A549 (cell line): Measurements from ENCODE around the gene GALC. TPM values are rescaled to one million over a fixed set of nuclear protein-coding genes. Genes with fewer than 3 reads are reported as not detected.
"Not testable (repeated sequence)": the region's sequence is repeated elsewhere in the genome, so short reads cannot be mapped to it uniquely, and the experiment has no call there.

Source experiments
- ATAC-seq, 2 experiments: fragments of 200-7000 bp in 1 of 2; fragments of >200 bp in 1 of 2; cut with Nextera tagmentation in 1 of 2; cut with Tn5 transposase in 1 of 2; 3 replicates each; pipeline versions ENCODE4 v1.8.0 to v1.9.1; 2018 to 2020; ENCODE audit warnings: mild to moderate bottlenecking in 1 of 2, moderate library complexity in 1 of 2
- CTCF ChIA-PET: fragments of 300-600 bp; sonication (Branson Sonifier 250); formaldehyde crosslinking; extraction: SDS; loops from one replicate; lab custom pipeline; 2021; ENCODE audit warnings: antibody characterized with exemption, inconsistent platforms; lab: Yijun Ruan, JAX
- POLR2A ChIA-PET: fragments of 350-600 bp; formaldehyde crosslinking; extraction: SDS; loops from one replicate; lab custom pipeline; 2021; ENCODE audit warnings: antibody characterized with exemption, inconsistent platforms; lab: Yijun Ruan, JAX
- DNase-seq, 2 experiments: peaks; one replicate each; pipeline versions ENCODE4 v3.0.0 to v3.0.0-alpha.2; 2011 to 2016; ENCODE audit warnings: low read depth in 1 of 2, low spot score in 1 of 2
- FAIRE-seq: peaks from 2 replicates; lab custom pipeline; 2011; peaks lifted over from hg19 to GRCh38; lab: Jason Lieb, UNC
- H3K27ac ChIP-seq, 2 experiments: fragments of >200 bp; sonication (Bioruptor Twin); formaldehyde crosslinking; 3 replicates each; pipeline ENCODE4 v1.5.1; 2016 to 2017
- H3K4me1 ChIP-seq: fragments of >200 bp; sonication (Bioruptor Twin); formaldehyde crosslinking; 3 replicates; pipeline ENCODE4 v1.6.1; 2016
- H3K4me2 ChIP-seq: fragments of >200 bp; sonication (Bioruptor Twin); formaldehyde crosslinking; 3 replicates; pipeline ENCODE4 v1.6.1; 2016
- H3K4me3 ChIP-seq: fragments of >200 bp; sonication (Bioruptor Twin); formaldehyde crosslinking; 3 replicates; pipeline ENCODE4 v1.5.1; 2016
- H3K9me3 ChIP-seq: fragments of >200 bp; sonication (Bioruptor Twin); formaldehyde crosslinking; 3 replicates; pipeline ENCODE4 v1.6.1; 2016
- ATOH8 ChIP-seq: fragments of 250-450 bp; sonication (Bioruptor Pico); IDR thresholded peaks from 2 replicates; pipeline ENCODE4 v1.5.0; 2020; ENCODE audit warnings: low read depth, mild to moderate bottlenecking, moderate library complexity
- CBX8 ChIP-seq: fragments of 200-600 bp; sonication (generic); IDR thresholded peaks from 2 replicates; pipeline ENCODE4 v1.6.1; 2016
- CHD2 ChIP-seq: fragments of 150-350 bp; IDR thresholded peaks from 2 replicates; pipeline ENCODE4 v1.6.1; 2014; ENCODE audit warnings: low read length; ENCODE audit not compliant: partially characterized antibody
- EHF ChIP-seq: fragments of 250-450 bp; sonication (Bioruptor Pico); IDR thresholded peaks from 2 replicates; pipeline ENCODE4 v1.5.0; 2020; ENCODE audit warnings: mild to moderate bottlenecking
- EHMT2 ChIP-seq: fragments of 200-600 bp; sonication (generic); IDR thresholded peaks from 2 replicates; pipeline ENCODE4 v1.6.1; 2016; ENCODE audit warnings: antibody characterized with exemption, low read depth, mild to moderate bottlenecking, moderate library complexity
- FOSB ChIP-seq: fragments of 250-450 bp; sonication (Bioruptor Pico); IDR thresholded peaks from 2 replicates; pipeline ENCODE4 v1.5.0; 2020; ENCODE audit warnings: mild to moderate bottlenecking, moderate library complexity
- FOXS1 ChIP-seq: fragments of 250-450 bp; sonication (Bioruptor Pico); IDR thresholded peaks from 2 replicates; pipeline ENCODE4 v1.5.0; 2020; ENCODE audit warnings: mild to moderate bottlenecking, moderate library complexity
- GATA3 ChIP-seq: IDR thresholded peaks from 2 replicates; pipeline ENCODE4 v1.6.1; 2012; ENCODE audit warnings: borderline replicate concordance
- HEYL ChIP-seq: fragments of 250-450 bp; sonication (Bioruptor Pico); IDR thresholded peaks from 2 replicates; pipeline ENCODE4 v1.8.0; 2021; ENCODE audit warnings: mild to moderate bottlenecking, moderate library complexity
- HOXB13 ChIP-seq: fragments of 250-450 bp; sonication (Bioruptor Pico); IDR thresholded peaks from 2 replicates; pipeline ENCODE4 v1.5.0; 2020; ENCODE audit warnings: low read depth, mild to moderate bottlenecking, moderate library complexity
- HOXB5 ChIP-seq: fragments of 250-450 bp; sonication (Bioruptor Pico); IDR thresholded peaks from 2 replicates; pipeline ENCODE4 v1.5.0; 2020; ENCODE audit warnings: mild to moderate bottlenecking, moderate library complexity
- MAFK ChIP-seq: fragments of 450-650 bp; IDR thresholded peaks from 2 replicates; pipeline ENCODE4 v1.6.1; 2014; ENCODE audit not compliant: partially characterized antibody
- MAX ChIP-seq: IDR thresholded peaks from 2 replicates; pipeline ENCODE4 v1.6.1; 2012
- NPAS2 ChIP-seq: fragments of 250-450 bp; sonication (Bioruptor Pico); IDR thresholded peaks from 2 replicates; pipeline ENCODE4 v1.8.0; 2022; ENCODE audit warnings: mild to moderate bottlenecking, moderate library complexity, borderline replicate concordance
- PBX3 ChIP-seq: IDR thresholded peaks from 2 replicates; pipeline ENCODE4 v1.6.1; 2012
- PHF8 ChIP-seq: fragments of 200-600 bp; sonication (generic); IDR thresholded peaks from 2 replicates; pipeline ENCODE4 v1.6.1; 2016; ENCODE audit warnings: low read depth, mild to moderate bottlenecking, antibody characterized with exemption, moderate library complexity, borderline replicate concordance
- REST ChIP-seq: fragments of 200-600 bp; sonication (generic); IDR thresholded peaks from 2 replicates; pipeline ENCODE4 v1.6.1; 2016; ENCODE audit warnings: antibody characterized with exemption, mild to moderate bottlenecking, moderate library complexity
- TFCP2L1 ChIP-seq: fragments of 250-450 bp; sonication (Bioruptor Pico); IDR thresholded peaks from 2 replicates; pipeline ENCODE4 v1.5.0; 2021; ENCODE audit warnings: mild to moderate bottlenecking
- ZC3H11A ChIP-seq: fragments of 450-650 bp; IDR thresholded peaks from 2 replicates; pipeline ENCODE4 v1.6.1; 2014; ENCODE audit warnings: antibody characterized with exemption, mild to moderate bottlenecking
- ZNF302 ChIP-seq: fragments of 250-450 bp; sonication (Bioruptor Pico); IDR thresholded peaks from 2 replicates; pipeline ENCODE4 v1.9.0; 2021; ENCODE audit warnings: inconsistent platforms, mild to moderate bottlenecking, moderate library complexity
- ZSCAN20 ChIP-seq: fragments of 250-450 bp; sonication (Bioruptor Pico); IDR thresholded peaks from 2 replicates; pipeline ENCODE4 v1.8.0; 2022; ENCODE audit warnings: mild to moderate bottlenecking, moderate library complexity
- WGBS: methylation state at CpG from one replicate; pipeline ENCODE4 v1.1.6; 2017; ENCODE audit errors: missing lambda C conversion rate; 5-methylcytosine and 5-hydroxymethylcytosine counted together
- polyA plus RNA-seq, 4 experiments: library from polyadenylated mRNA; depleted of rRNA in 3 of 4; stranded (reverse); fragments of >200 nt; fragmentation: RNase III in 1 of 4; extraction: RNeasy Plus Mini Kit Qiagen cat#74134 plus additional on column Dnase treatment in 1 of 4; gene quantifications; 2 replicates in 3 of 4; 3 replicates in 1 of 4; pipeline ENCODE4 v1.2.3, GENCODE V29; 2011 to 2017

The GALC gene
- polyA plus RNA-seq, 2 of the 4 experiments (the other 2 are of a cell fraction), result 15.5 to 38.3 TPM

- peak in 1 of 2 experiments; percentile 36; a peak in 1 of 6 replicates for ATAC-seq
- CTCF ChIA-PET, H3K4me3 ChIP-seq, POLR2A ChIA-PET, FAIRE-seq, H3K9me3 ChIP-seq: not testable (repeated sequence)
- H3K4me1 ChIP-seq, result peaks cover 25% of the 10 kb centered on the region
- DNase-seq, result peak in 1 of 2 experiments; percentile 60
- peak overlapping the region; percentile 75 for H3K4me2 ChIP-seq
- TF ChIP-seq FOXS1 (peak; percentile 69; the same call in 1 of the 2 replicates), NPAS2 (CRISPR knock-in tag) (peak; percentile 68), ZNF302 (peak; percentile 96), ATOH8 (CRISPR knock-in tag) (0 out of 2 replicates have a peak, but pooled peaks have one; percentile 56), HOXB13 (CRISPR knock-in tag) (peak; percentile 86; the same call in 1 of the 2 replicates), GATA3 (0 out of 2 replicates have a peak, but pooled peaks have one; percentile 22), ZSCAN20 (peak; percentile 94), EHF (CRISPR knock-in tag) (peak; percentile 92), HEYL (CRISPR knock-in tag) (peak; percentile 97), FOSB (CRISPR knock-in tag) (peak; percentile 47; the same call in 1 of the 2 replicates), HOXB5 (CRISPR knock-in tag) (peak; percentile 88; the same call in 1 of the 2 replicates), MAX (peak; percentile 55)
- peak overlapping the region; percentile 62 to 67 for H3K27ac ChIP-seq
- 12% methylated on average over 11 of the region's 11 CpGs for WGBS
Measured at GRCh38 chr14:88024252-88025086, 31.5 kb upstream of the GALC start.

- CTCF ChIA-PET, result no interaction called here
Measured at GRCh38 chr14:88023658-88024187, 30.7 kb upstream of the GALC start.

GRCh38 chr14:88017535-88017934 is 24.6 kb upstream of the GALC start:
- FAIRE-seq (no peak), ATAC-seq (no peak)
- TF ChIP-seq MAFK, result peak; percentile 38
- no peak for TF ChIP-seq CBX8

More at GRCh38 chr14:88023658-88024187, 30.7 kb upstream of the GALC start:
- no peak for TF ChIP-seq EHF (CRISPR knock-in tag)
- TF ChIP-seq HEYL (CRISPR knock-in tag), result no peak
- TF ChIP-seq ZC3H11A, result no peak
- TF ChIP-seq PHF8, result no peak
- no peak for TF ChIP-seq ZNF302
- ATAC-seq (no peak; a peak in 1 of 6 replicates), DNase-seq (no peak), FAIRE-seq (no peak)
- WGBS, result 41% methylated on average over 3 of the region's 3 CpGs
- Histone ChIP-seq H3K4me1 (peaks cover 25% of the 10 kb centered on the region), H3K4me2 (peak overlapping the region; percentile 75; the same call in 2 of the 3 replicates), H3K9me3 (no peaks in the 10 kb centered on the region), H3K27ac (peak overlapping the region; percentile 32 to 58; a peak in 4 of 6 replicates), H3K4me3 (no peak overlapping the region)
- POLR2A ChIA-PET, result no interaction called here

GRCh38 chr14:88016768-88017167 is 23.8 kb upstream of the GALC start:
- Histone ChIP-seq H3K4me3 (no peak overlapping the region), H3K9me3 (no peaks in the 10 kb centered on the region), H3K4me2 (no peak overlapping the region)
- POLR2A ChIA-PET, result no interaction called here
- TF ChIP-seq EHMT2 (no peak), PBX3 (no peak), CHD2 (no peak), REST (no peak), TFCP2L1 (no peak)
- TF ChIP-seq, all 56 proteins: peak for 0
- Histone ChIP-seq H3K4me1 (no peaks in the 10 kb centered on the region), H3K27ac (no peak overlapping the region)
- no peak for DNase-seq
- 74% methylated on average over 2 of the region's 2 CpGs for WGBS
- CTCF ChIA-PET, result interaction anchor here (1.5 to 3.0 kb wide), 2 partner anchors 9 to 152 kb away, joined by 3 to 9 read pairs; no protein-coding TSS in a partner anchor
- no peak for FAIRE-seq
- ATAC-seq, result no peak

More at GRCh38 chr14:88017535-88017934, 24.6 kb upstream of the GALC start:
- ChIA-PET POLR2A (no interaction called here), CTCF (interaction anchor here (1.5 to 3.0 kb wide), 2 partner anchors 8 to 151 kb away, joined by 3 to 9 read pairs; no protein-coding TSS in a partner anchor)
- no peaks in the 10 kb centered on the region for H3K4me1 ChIP-seq
- no peak for DNase-seq
- no peak overlapping the region for H3K4me3 ChIP-seq
- no peaks in the 10 kb centered on the region for H3K9me3 ChIP-seq
- no peak overlapping the region for H3K27ac ChIP-seq
- H3K4me2 ChIP-seq, result no peak overlapping the region
- 82% methylated on average over 2 of the region's 2 CpGs for WGBS
